ENCODE data around the gene CELF4. TPM values are rescaled to one million over a fixed set of nuclear protein-coding genes. Genes with fewer than 3 reads are reported as not detected.
A peak's percentile ranks its signal among the peaks of the same experiment; 100 is the strongest.

Gene CELF4
- total and polyA plus RNA-seq, 10 donors: 0.46 to 3.5 (median 0.78) TPM

- no peaks in the 10 kb centered on the region for H3K36me3 ChIP-seq
- 66 to 89% (median 81%) methylated on average over 3 of the region's 3 CpGs for WGBS, 5 donors
- H3K4me1 ChIP-seq: peaks cover 2 to 16% (median 11%) of the 10 kb centered on the region in 6 donors
- peaks cover 0 to 15% (median 2%) of the 10 kb centered on the region in 8 donors for H3K9me3 ChIP-seq
- intact Hi-C loops (cut with DNase I; ENCODE audit: low total_unique reads): no loop called here
- no peak for DNase-seq
- H3K27ac ChIP-seq: no peak overlapping the region
- TF ChIP-seq POLR2AphosphoS5 (IDR thresholded peaks at IDR 0.05) (no peak), CTCF (IDR thresholded peaks at IDR 0.05 in 8 of 11, conservative IDR thresholded peaks at IDR 0.05 in 3 of 11) (no peak), POLR2A (IDR thresholded peaks at IDR 0.05) (no peak)
- peaks cover 0 to 48% (median 12%) of the 10 kb centered on the region in 7 donors for H3K27me3 ChIP-seq (replicated peaks in 1 of 7)
- H3K4me3 ChIP-seq: no peak overlapping the region
These were observed 172.9 kb downstream of the CELF4 start for GRCh38 chr18:37392648-37393047.

- H3K27ac ChIP-seq: no peak overlapping the region
- DNase-seq: peak; percentile 43
- intact Hi-C loops (cut with DNase I; ENCODE audit: low total_unique reads): no loop called here
- peaks cover 2 to 16% (median 11%) of the 10 kb centered on the region in 6 donors for H3K4me1 ChIP-seq
- H3K36me3 ChIP-seq: no peaks in the 10 kb centered on the region
- H3K4me3 ChIP-seq: no peak overlapping the region
- peaks cover 0 to 15% (median 2%) of the 10 kb centered on the region in 8 donors for H3K9me3 ChIP-seq
- no peak for TF ChIP-seq POLR2AphosphoS5 (IDR thresholded peaks at IDR 0.05)
- no peak for TF ChIP-seq POLR2A (IDR thresholded peaks at IDR 0.05)
- no peak for TF ChIP-seq CTCF (IDR thresholded peaks at IDR 0.05 in 8 of 11, conservative IDR thresholded peaks at IDR 0.05 in 3 of 11)
- 75 to 86% (median 84%) methylated on average over 16 of the region's 16 CpGs for WGBS, 5 donors
- H3K27me3 ChIP-seq (replicated peaks in 1 of 7): peaks cover 0 to 48% (median 12%) of the 10 kb centered on the region in 7 donors
These were observed 173.7 kb downstream of the CELF4 start for GRCh38 chr18:37391698-37392548.

GRCh38 chr18:37391156-37391555 is 174.4 kb downstream of the CELF4 start:
- no peak for DNase-seq
- TF ChIP-seq CTCF (IDR thresholded peaks at IDR 0.05 in 8 of 11, conservative IDR thresholded peaks at IDR 0.05 in 3 of 11) (no peak), POLR2AphosphoS5 (IDR thresholded peaks at IDR 0.05) (no peak), POLR2A (IDR thresholded peaks at IDR 0.05) (no peak)
- Histone ChIP-seq H3K4me3 (no peak overlapping the region), H3K27me3 (replicated peaks in 1 of 7) (peaks cover 0 to 44% (median 12%) of the 10 kb centered on the region in 7 donors), H3K36me3 (no peaks in the 10 kb centered on the region), H3K9me3 (peaks cover 0 to 15% (median 2%) of the 10 kb centered on the region in 8 donors), H3K4me1 (peaks cover 2 to 16% (median 11%) of the 10 kb centered on the region in 6 donors), H3K27ac (no peak overlapping the region)
- intact Hi-C loops (cut with DNase I; ENCODE audit: low total_unique reads): no loop called here
- WGBS, 5 donors: 82 to 96% (median 93%) methylated on average over 3 to 4 of the region's 4 CpGs

GRCh38 chr18:37390687-37391086 is 174.9 kb downstream of the CELF4 start:
- no peak overlapping the region for H3K27ac ChIP-seq
- intact Hi-C loops (cut with DNase I; ENCODE audit: low total_unique reads): no loop called here
- WGBS, 5 donors: 82 to 100% (median 87%) methylated on average over 1 to 11 of the region's 11 CpGs
- H3K4me3 ChIP-seq: no peak overlapping the region
- peaks cover 0 to 44% (median 12%) of the 10 kb centered on the region in 7 donors for H3K27me3 ChIP-seq (replicated peaks in 1 of 7)
- DNase-seq: peak; percentile 54
- H3K4me1 ChIP-seq: peaks cover 2 to 16% (median 11%) of the 10 kb centered on the region in 6 donors
- TF ChIP-seq POLR2AphosphoS5 (IDR thresholded peaks at IDR 0.05): no peak
- no peak for TF ChIP-seq CTCF (IDR thresholded peaks at IDR 0.05 in 8 of 11, conservative IDR thresholded peaks at IDR 0.05 in 3 of 11)
- no peak for TF ChIP-seq POLR2A (IDR thresholded peaks at IDR 0.05)
- peaks cover 0 to 15% (median 2%) of the 10 kb centered on the region in 8 donors for H3K9me3 ChIP-seq
- H3K36me3 ChIP-seq: no peaks in the 10 kb centered on the region

All from spleen (tissue), 11 donors.